HEK293 (cell line): ENCODE data around the gene ZSCAN12.

Experiments used
- CTCF ChIA-PET: fragments of 350-600 bp; formaldehyde crosslinking; extraction: SDS; loops from one replicate; lab custom pipeline; 2021; ENCODE audit warnings: antibody characterized with exemption; lab: Yijun Ruan, JAX
- POLR2A ChIA-PET: fragments of 300-600 bp; formaldehyde crosslinking; extraction: SDS; loops from one replicate; lab custom pipeline; 2020; ENCODE audit warnings: antibody characterized with exemption, inconsistent platforms; lab: Yijun Ruan, JAX
- H3K27ac ChIP-seq: fragments of 200-500 bp; sonication (Bioruptor generic); 2 replicates; pipeline ENCODE4 v1.5.1; 2014; ENCODE audit warnings: low read depth, low read length, control low read depth, inconsistent platforms; ENCODE audit errors: extremely low read depth
- H3K36me3 ChIP-seq, 2 experiments: fragments of 200-500 bp in 1 of 2; sonication (Bioruptor generic) in 1 of 2; 1 replicate in 1 of 2; 2 replicates in 1 of 2; pipeline ENCODE4 v1.5.1; 2014 to 2017; ENCODE audit warnings: inconsistent platforms in 2 of 2, low read length in 2 of 2; ENCODE audit not compliant: control insufficient read depth in 2 of 2, insufficient read depth in 1 of 2
- H3K4me1 ChIP-seq: fragments of 200-500 bp; sonication (Bioruptor generic); 2 replicates; pipeline ENCODE4 v1.5.1; 2014; ENCODE audit warnings: mild to moderate bottlenecking, low read length, inconsistent platforms; ENCODE audit not compliant: control insufficient read depth, insufficient read depth
- H3K4me3 ChIP-seq: 2 replicates; pipeline ENCODE4 v1.5.1; 2011; ENCODE audit warnings: low read depth, mild to moderate bottlenecking, control low read depth, low read length, moderate library complexity
- H3K9me3 ChIP-seq: fragments of 200-500 bp; sonication (Bioruptor generic); 2 replicates; pipeline ENCODE4 v1.5.1; 2014; ENCODE audit warnings: low read depth, low read length, inconsistent platforms; ENCODE audit not compliant: control insufficient read depth, insufficient read depth
- BCL11A ChIP-seq: fragments of 450-650 bp; formaldehyde crosslinking; IDR thresholded peaks from 2 replicates; pipeline ENCODE4 v1.5.1; 2016; ENCODE audit warnings: low read depth, missing biosample characterization, missing genetic modification characterization
- GLI2 ChIP-seq: fragments of 450-650 bp; formaldehyde crosslinking; IDR thresholded peaks from 2 replicates; pipeline ENCODE4; 2017; ENCODE audit warnings: missing biosample characterization, missing genetic modification characterization, low read depth, borderline replicate concordance
- KLF7 ChIP-seq: fragments of 450-650 bp; formaldehyde crosslinking; IDR thresholded peaks from 2 replicates; pipeline ENCODE4 v1.5.1; 2016; ENCODE audit warnings: missing biosample characterization, missing genetic modification characterization, borderline replicate concordance
- MYNN ChIP-seq: fragments of 450-650 bp; formaldehyde crosslinking; IDR thresholded peaks from 2 replicates; pipeline ENCODE4 v1.5.1; 2016; ENCODE audit warnings: missing biosample characterization, missing genetic modification characterization, borderline replicate concordance
- YY2 ChIP-seq: fragments of 450-650 bp; formaldehyde crosslinking; IDR thresholded peaks from 2 replicates; pipeline ENCODE4 v1.5.1; 2016; ENCODE audit warnings: missing biosample characterization, missing genetic modification characterization
- ZBTB1 ChIP-seq: fragments of 450-650 bp; formaldehyde crosslinking; IDR thresholded peaks from 2 replicates; pipeline ENCODE4 v1.5.1; 2016; ENCODE audit warnings: missing biosample characterization, missing genetic modification characterization
- ZBTB48 ChIP-seq: fragments of 450-650 bp; formaldehyde crosslinking; IDR thresholded peaks from 2 replicates; pipeline ENCODE4 v1.5.1; 2016; ENCODE audit warnings: missing biosample characterization, missing genetic modification characterization
- ZFP69B ChIP-seq: fragments of 450-650 bp; formaldehyde crosslinking; IDR thresholded peaks from 2 replicates; pipeline ENCODE4 v1.5.1; 2016; ENCODE audit warnings: missing biosample characterization, missing genetic modification characterization
- ZNF133 ChIP-seq: fragments of 450-650 bp; formaldehyde crosslinking; IDR thresholded peaks from 2 replicates; pipeline ENCODE4 v1.5.1; 2016; ENCODE audit warnings: missing biosample characterization, missing genetic modification characterization
- ZNF155 ChIP-seq: fragments of 450-650 bp; formaldehyde crosslinking; IDR thresholded peaks from 2 replicates; pipeline ENCODE4 v1.5.1; 2016; ENCODE audit warnings: missing biosample characterization, missing genetic modification characterization
- ZNF169 ChIP-seq: fragments of 450-650 bp; formaldehyde crosslinking; IDR thresholded peaks from 2 replicates; pipeline ENCODE4 v1.5.1; 2016; ENCODE audit warnings: missing biosample characterization, missing genetic modification characterization
- ZNF335 ChIP-seq: fragments of 450-650 bp; formaldehyde crosslinking; conservative IDR thresholded peaks from 2 replicates; pipeline ENCODE4 v1.5.1; 2016; ENCODE audit warnings: missing biosample characterization, missing genetic modification characterization
- ZNF350 ChIP-seq: fragments of 450-650 bp; formaldehyde crosslinking; IDR thresholded peaks from 2 replicates; pipeline ENCODE4 v1.5.0; 2017; ENCODE audit warnings: missing biosample characterization, mild to moderate bottlenecking, missing genetic modification characterization
- ZNF426 ChIP-seq: fragments of 450-650 bp; formaldehyde crosslinking; IDR thresholded peaks from 2 replicates; pipeline ENCODE4 v1.5.1; 2017; ENCODE audit warnings: missing biosample characterization, missing genetic modification characterization, mild to moderate bottlenecking, inconsistent platforms, moderate library complexity
- ZNF529 ChIP-seq: fragments of 450-650 bp; formaldehyde crosslinking; IDR thresholded peaks from 2 replicates; pipeline ENCODE4 v1.5.1; 2017; ENCODE audit warnings: missing genetic modification characterization, missing biosample characterization; ENCODE audit not compliant: insufficient replicate concordance
- ZNF623 ChIP-seq: fragments of 450-650 bp; formaldehyde crosslinking; IDR thresholded peaks from 2 replicates; pipeline ENCODE4 v1.5.1; 2016; ENCODE audit warnings: missing biosample characterization, missing genetic modification characterization
- ZNF624 ChIP-seq: fragments of 450-650 bp; formaldehyde crosslinking; IDR thresholded peaks from 2 replicates; pipeline ENCODE4 v1.5.1; 2017; ENCODE audit warnings: missing biosample characterization, missing genetic modification characterization
- ZNF76 ChIP-seq: fragments of 450-650 bp; formaldehyde crosslinking; IDR thresholded peaks from 2 replicates; pipeline ENCODE4; 2016; ENCODE audit warnings: low read depth, missing biosample characterization, missing genetic modification characterization, borderline replicate concordance
- TF ChIP-seq, protein P1 (sequence below): fragments of 450-650 bp; formaldehyde crosslinking; IDR thresholded peaks from 2 replicates; pipeline ENCODE4 v1.5.1; 2017; ENCODE audit warnings: missing biosample characterization, missing genetic modification characterization
- TF ChIP-seq, protein P2 (sequence below): fragments of 450-650 bp; IDR thresholded peaks from 2 replicates; pipeline ENCODE4 v1.5.1; 2018; ENCODE audit warnings: missing biosample characterization, missing genetic modification characterization
- TF ChIP-seq, protein P3 (sequence below): fragments of 450-650 bp; formaldehyde crosslinking; IDR thresholded peaks from 2 replicates; pipeline ENCODE4 v1.5.1; 2016; ENCODE audit warnings: missing biosample characterization, missing genetic modification characterization
- TF ChIP-seq, protein P4 (sequence below): fragments of 450-650 bp; formaldehyde crosslinking; IDR thresholded peaks from 2 replicates; pipeline ENCODE4 v1.5.1; 2016; ENCODE audit warnings: missing biosample characterization, missing genetic modification characterization, low read depth

The ZSCAN12 gene

DNA sequence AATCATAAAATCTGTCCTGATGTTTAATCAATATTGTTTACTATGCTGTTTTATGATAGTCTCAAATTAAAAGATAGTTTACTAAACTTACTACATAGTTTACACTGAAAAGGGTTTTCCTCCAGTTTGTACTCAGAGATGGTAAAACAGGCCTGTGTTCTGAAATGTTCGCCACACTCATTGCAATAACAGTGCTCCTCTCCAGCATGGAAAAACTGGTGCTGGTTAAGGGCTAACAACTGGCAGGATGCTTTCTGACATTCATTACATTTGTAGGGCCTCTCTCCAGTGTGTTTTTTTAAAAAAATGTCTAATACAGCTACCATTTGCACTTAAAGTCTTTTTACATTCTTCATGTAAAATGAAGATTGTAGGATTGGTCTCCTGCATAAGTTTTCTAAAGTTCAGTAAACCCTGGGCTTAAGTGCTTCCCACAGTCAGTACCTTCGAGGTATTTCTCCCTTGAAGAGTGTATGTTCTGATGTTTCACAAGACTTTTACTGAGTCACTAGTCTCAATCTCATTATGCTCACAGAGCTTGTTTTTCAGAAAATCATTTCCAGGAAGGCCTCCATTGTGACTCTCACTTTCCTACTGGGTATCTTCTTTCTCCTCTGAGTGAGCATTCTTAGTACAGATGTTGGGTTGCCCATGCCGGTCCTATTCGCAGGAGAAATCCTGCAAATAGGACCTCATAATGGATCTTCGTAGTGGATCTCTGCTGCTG lies 8.7 kb upstream of the ZSCAN12 start:
- ChIA-PET CTCF (no interaction called here), POLR2A (no interaction called here)
- TF ChIP-seq ZNF623 (tag by site-specific recombination): no peak
- TF ChIP-seq ZNF335 (tag by site-specific recombination): no peak
- TF ChIP-seq, protein P1, sequence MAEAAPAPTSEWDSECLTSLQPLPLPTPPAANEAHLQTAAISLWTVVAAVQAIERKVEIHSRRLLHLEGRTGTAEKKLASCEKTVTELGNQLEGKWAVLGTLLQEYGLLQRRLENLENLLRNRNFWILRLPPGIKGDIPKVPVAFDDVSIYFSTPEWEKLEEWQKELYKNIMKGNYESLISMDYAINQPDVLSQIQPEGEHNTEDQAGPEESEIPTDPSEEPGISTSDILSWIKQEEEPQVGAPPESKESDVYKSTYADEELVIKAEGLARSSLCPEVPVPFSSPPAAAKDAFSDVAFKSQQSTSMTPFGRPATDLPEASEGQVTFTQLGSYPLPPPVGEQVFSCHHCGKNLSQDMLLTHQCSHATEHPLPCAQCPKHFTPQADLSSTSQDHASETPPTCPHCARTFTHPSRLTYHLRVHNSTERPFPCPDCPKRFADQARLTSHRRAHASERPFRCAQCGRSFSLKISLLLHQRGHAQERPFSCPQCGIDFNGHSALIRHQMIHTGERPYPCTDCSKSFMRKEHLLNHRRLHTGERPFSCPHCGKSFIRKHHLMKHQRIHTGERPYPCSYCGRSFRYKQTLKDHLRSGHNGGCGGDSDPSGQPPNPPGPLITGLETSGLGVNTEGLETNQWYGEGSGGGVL (tag by site-specific recombination): no peak
- TF ChIP-seq ZBTB1 (tag by site-specific recombination): no peak
- no peak for TF ChIP-seq ZBTB48 (tag by site-specific recombination)
- no peak overlapping the region for H3K4me3 ChIP-seq
- no peak overlapping the region for H3K27ac ChIP-seq
- no peaks in the 10 kb centered on the region for H3K36me3 ChIP-seq
- H3K4me1 ChIP-seq: no peaks in the 10 kb centered on the region
- H3K9me3 ChIP-seq: no peaks in the 10 kb centered on the region

DNA sequence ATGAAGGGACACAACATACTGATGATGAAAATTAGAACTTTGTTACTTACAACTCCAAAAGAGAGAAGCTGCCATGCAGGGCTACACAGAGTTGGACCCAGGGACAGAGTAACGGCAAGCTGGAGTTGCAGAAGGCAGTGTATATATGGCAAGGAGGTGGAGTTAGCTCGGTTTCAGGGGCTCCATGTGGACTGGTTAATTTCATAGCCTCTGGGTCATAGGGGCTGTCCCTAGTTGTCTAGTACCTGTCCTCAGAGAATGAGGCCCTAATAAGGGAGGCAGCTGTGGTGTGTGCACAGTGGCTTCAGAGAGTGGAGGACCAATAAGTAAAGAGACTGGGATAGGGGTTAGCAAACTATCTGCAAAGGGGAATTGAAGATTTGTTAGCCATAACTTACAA lies 7.9 kb upstream of the ZSCAN12 start:
- TF ChIP-seq, protein P1 (tag by site-specific recombination): no peak
- TF ChIP-seq ZNF529 (tag by site-specific recombination): no peak
- TF ChIP-seq, protein P2, sequence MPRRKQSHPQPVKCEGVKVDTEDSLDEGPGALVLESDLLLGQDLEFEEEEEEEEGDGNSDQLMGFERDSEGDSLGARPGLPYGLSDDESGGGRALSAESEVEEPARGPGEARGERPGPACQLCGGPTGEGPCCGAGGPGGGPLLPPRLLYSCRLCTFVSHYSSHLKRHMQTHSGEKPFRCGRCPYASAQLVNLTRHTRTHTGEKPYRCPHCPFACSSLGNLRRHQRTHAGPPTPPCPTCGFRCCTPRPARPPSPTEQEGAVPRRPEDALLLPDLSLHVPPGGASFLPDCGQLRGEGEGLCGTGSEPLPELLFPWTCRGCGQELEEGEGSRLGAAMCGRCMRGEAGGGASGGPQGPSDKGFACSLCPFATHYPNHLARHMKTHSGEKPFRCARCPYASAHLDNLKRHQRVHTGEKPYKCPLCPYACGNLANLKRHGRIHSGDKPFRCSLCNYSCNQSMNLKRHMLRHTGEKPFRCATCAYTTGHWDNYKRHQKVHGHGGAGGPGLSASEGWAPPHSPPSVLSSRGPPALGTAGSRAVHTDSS (tag by site-specific recombination): no peak
- TF ChIP-seq, protein P3, sequence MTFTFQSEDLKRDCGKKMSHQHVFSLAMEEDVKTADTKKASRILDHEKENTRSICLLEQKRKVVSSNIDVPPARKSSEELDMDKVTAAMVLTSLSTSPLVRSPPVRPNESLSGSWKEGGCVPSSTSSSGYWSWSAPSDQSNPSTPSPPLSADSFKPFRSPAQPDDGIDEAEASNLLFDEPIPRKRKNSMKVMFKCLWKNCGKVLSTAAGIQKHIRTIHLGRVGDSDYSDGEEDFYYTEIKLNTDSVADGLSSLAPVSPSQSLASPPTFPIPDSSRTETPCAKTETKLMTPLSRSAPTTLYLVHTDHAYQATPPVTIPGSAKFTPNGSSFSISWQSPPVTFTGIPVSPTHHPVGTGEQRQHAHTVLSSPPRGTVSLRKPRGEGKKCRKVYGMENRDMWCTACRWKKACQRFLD (tag by site-specific recombination): no peak
- TF ChIP-seq GLI2 (tag by site-specific recombination): no peak
- TF ChIP-seq ZNF76 (tag by site-specific recombination): no peak
- TF ChIP-seq ZNF133 (tag by site-specific recombination): no peak
- TF ChIP-seq ZNF169 (tag by site-specific recombination): no peak
- no peak for TF ChIP-seq YY2 (tag by site-specific recombination)
- no peak for TF ChIP-seq ZNF350 (tag by site-specific recombination)
- no peak for TF ChIP-seq ZNF155 (tag by site-specific recombination)
- no peak for TF ChIP-seq ZNF426
- no peak for TF ChIP-seq ZFP69B (tag by site-specific recombination)
- TF ChIP-seq, protein P4, sequence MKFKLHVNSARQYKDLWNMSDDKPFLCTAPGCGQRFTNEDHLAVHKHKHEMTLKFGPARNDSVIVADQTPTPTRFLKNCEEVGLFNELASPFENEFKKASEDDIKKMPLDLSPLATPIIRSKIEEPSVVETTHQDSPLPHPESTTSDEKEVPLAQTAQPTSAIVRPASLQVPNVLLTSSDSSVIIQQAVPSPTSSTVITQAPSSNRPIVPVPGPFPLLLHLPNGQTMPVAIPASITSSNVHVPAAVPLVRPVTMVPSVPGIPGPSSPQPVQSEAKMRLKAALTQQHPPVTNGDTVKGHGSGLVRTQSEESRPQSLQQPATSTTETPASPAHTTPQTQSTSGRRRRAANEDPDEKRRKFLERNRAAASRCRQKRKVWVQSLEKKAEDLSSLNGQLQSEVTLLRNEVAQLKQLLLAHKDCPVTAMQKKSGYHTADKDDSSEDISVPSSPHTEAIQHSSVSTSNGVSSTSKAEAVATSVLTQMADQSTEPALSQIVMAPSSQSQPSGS (tag by site-specific recombination): no peak
- no peak for TF ChIP-seq KLF7
- no peak for TF ChIP-seq ZNF624 (tag by site-specific recombination)
- TF ChIP-seq MYNN: no peak
- no peak for TF ChIP-seq BCL11A (tag by site-specific recombination)
- no peaks in the 10 kb centered on the region for H3K36me3 ChIP-seq
- H3K4me3 ChIP-seq: no peak overlapping the region
- H3K4me1 ChIP-seq: no peaks in the 10 kb centered on the region
- no peak overlapping the region for H3K27ac ChIP-seq
- no peaks in the 10 kb centered on the region for H3K9me3 ChIP-seq
- ChIA-PET POLR2A (no interaction called here), CTCF (no interaction called here)
